Measurements from ENCODE around the gene SEMA4D. TPM values are rescaled to one million over a fixed set of nuclear protein-coding genes. Genes with fewer than 3 reads are reported as not detected.
"Not testable (repeated sequence)": the region's sequence is repeated elsewhere in the genome, so short reads cannot be mapped to it uniquely, and the experiment has no call there.

The SEMA4D gene
- total RNA-seq, 1 experiment from 2014 or later: 8.0 TPM

DNA sequence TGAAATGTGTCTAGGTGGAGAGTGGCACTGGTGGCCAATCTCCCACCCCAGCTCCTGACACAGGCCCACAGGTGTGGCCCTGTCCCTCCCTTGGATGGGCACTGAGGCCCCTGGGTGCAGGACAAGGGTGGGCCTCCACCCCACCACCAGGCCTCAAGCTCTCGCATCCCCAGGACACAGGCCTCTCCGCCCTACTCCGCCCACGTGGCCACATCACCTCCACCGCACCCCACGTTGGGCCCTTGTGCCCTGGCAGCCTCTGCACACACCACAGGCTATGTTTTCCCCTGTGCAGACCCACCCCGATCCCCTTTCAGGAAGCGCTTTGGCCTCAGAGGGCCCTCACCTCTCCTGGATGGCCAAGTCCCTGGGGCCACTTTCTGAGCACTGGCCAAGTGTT, 124.9 kb downstream of the SEMA4D start:
- ChIA-PET CTCF (no interaction called here), POLR2A (ENCODE audit: unreplicated experiment) (no interaction called here)
- Histone ChIP-seq H3K27me3 (ENCODE audit: low read length) (no peaks in the 10 kb centered on the region), H3K9me3 (ENCODE audit: low read length) (no peaks in the 10 kb centered on the region), H3F3A (ENCODE audit: low read length, unreplicated experiment) (no peaks in the 10 kb centered on the region), H3K27ac (ENCODE audit: low read length) (no peak overlapping the region), H3K9me2 (replicated peaks; ENCODE audit: low read length) (no peaks in the 10 kb centered on the region), H4K20me1 (ENCODE audit: low read length) (no peaks in the 10 kb centered on the region), H3K4me3 (ENCODE audit: low read length) (no peak overlapping the region), H3K79me2 (ENCODE audit: low read length) (no peaks in the 10 kb centered on the region), H3K36me3 (ENCODE audit: low read depth, low read length) (no peaks in the 10 kb centered on the region), H2AFZ (ENCODE audit: low read length) (no peak overlapping the region), H3K4me1 (ENCODE audit: insufficient read depth, low read length) (no peaks in the 10 kb centered on the region), H3K9ac (ENCODE audit: low read length) (no peak overlapping the region), H3K4me2 (ENCODE audit: low read length) (no peak overlapping the region)
- intact Hi-C loops (cut with micrococcal nuclease): no loop called here
- TF ChIP-seq EZH2 (IDR thresholded peaks at IDR 0.05; ENCODE audit: low read length, unreplicated experiment): no peak
- no peak for ATAC-seq
- DNase-seq: no peak
- no TSS peak for BruUV-seq (replicated peaks)

DNA sequence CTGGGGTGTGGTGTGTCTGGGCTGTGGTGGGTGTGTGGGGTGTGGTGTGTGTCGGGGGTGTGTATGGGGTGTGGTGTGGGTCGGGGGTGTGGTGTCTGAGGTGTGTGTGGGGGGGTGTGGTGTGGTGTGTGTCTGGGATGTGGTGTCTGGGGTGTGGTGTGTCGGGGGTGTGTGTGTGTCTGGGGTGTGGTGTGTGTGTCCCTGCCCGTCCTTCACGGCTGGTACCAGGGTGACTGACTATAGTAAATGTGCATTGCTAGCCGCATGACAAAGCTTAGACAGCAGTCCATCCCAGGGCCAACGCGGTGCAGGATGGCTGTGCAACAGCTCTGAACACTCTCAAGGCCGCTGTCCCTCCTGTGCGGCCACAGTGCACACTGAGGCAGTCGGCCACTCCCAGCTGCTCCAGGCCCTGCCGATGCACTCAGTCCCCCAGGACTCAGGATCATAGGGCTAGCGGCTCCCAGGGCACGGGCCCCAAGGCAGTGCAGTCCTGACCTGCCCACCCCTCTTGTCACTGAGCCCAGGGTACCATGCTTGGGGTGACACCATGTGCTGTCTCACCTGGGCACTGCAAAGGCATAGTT, 125.6 kb downstream of the SEMA4D start:
- no peak for ATAC-seq
- intact Hi-C loops (cut with micrococcal nuclease): no loop called here

DNA sequence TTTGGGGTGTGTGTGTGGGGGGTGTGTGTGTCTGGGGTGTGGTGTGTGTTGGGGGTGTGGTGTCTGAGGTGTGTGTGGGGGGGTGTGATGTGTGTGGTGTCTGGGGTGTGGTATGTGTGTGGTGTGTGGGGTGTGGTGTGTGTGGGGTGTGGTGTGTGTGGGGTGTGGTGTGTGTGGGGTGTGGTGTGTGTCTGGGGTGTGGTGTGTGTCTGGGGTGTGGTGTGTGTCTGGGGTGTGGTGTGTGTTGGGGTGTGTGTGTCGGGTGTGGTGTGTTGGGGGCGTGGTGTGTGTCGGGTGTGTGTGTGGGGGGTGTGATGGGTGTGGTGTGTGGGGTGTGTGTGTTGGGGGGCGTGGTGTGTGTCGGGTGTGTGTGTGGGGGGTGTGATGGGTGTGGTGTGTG, 126.1 kb downstream of the SEMA4D start:
- H3K9me2 ChIP-seq (replicated peaks; ENCODE audit: low read length); H3K9ac ChIP-seq (ENCODE audit: low read length); H3K79me2 ChIP-seq (ENCODE audit: low read length); H3K27ac ChIP-seq (ENCODE audit: low read length); DNase-seq; BruUV-seq (replicated peaks); ATAC-seq; H3K9me3 ChIP-seq (ENCODE audit: low read length); H3K4me1 ChIP-seq (ENCODE audit: insufficient read depth, low read length); H3K36me3 ChIP-seq (ENCODE audit: low read depth, low read length); H4K20me1 ChIP-seq (ENCODE audit: low read length); CTCF ChIA-PET; H3F3A ChIP-seq (ENCODE audit: low read length, unreplicated experiment); intact Hi-C loops (cut with micrococcal nuclease); H3K4me3 ChIP-seq (ENCODE audit: low read length); H3K4me2 ChIP-seq (ENCODE audit: low read length); POLR2A ChIA-PET (ENCODE audit: unreplicated experiment); H2AFZ ChIP-seq (ENCODE audit: low read length); H3K27me3 ChIP-seq (ENCODE audit: low read length): not testable (repeated sequence)

More for the DNA sequence above, 125.6 kb downstream of the SEMA4D start:
- Histone ChIP-seq H3K79me2 (ENCODE audit: low read length) (no peaks in the 10 kb centered on the region), H3F3A (ENCODE audit: low read length, unreplicated experiment) (no peaks in the 10 kb centered on the region), H2AFZ (ENCODE audit: low read length) (no peak overlapping the region), H3K4me3 (ENCODE audit: low read length) (no peak overlapping the region), H3K4me1 (ENCODE audit: insufficient read depth, low read length) (no peaks in the 10 kb centered on the region), H3K36me3 (ENCODE audit: low read depth, low read length) (no peaks in the 10 kb centered on the region), H4K20me1 (ENCODE audit: low read length) (no peaks in the 10 kb centered on the region), H3K4me2 (ENCODE audit: low read length) (no peak overlapping the region), H3K9me2 (replicated peaks; ENCODE audit: low read length) (no peaks in the 10 kb centered on the region), H3K9ac (ENCODE audit: low read length) (no peak overlapping the region), H3K9me3 (ENCODE audit: low read length) (no peaks in the 10 kb centered on the region), H3K27ac (ENCODE audit: low read length) (no peak overlapping the region), H3K27me3 (ENCODE audit: low read length) (no peaks in the 10 kb centered on the region)
- CTCF ChIA-PET: no interaction called here
- DNase-seq: peak; percentile 5
- TF ChIP-seq EZH2 (IDR thresholded peaks at IDR 0.05; ENCODE audit: low read length, unreplicated experiment) (no peak), EZH2phosphoT487 (IDR thresholded peaks at IDR 0.05; ENCODE audit: borderline replicate concordance, low read length) (no peak)
- TF ChIP-seq, protein P1, sequence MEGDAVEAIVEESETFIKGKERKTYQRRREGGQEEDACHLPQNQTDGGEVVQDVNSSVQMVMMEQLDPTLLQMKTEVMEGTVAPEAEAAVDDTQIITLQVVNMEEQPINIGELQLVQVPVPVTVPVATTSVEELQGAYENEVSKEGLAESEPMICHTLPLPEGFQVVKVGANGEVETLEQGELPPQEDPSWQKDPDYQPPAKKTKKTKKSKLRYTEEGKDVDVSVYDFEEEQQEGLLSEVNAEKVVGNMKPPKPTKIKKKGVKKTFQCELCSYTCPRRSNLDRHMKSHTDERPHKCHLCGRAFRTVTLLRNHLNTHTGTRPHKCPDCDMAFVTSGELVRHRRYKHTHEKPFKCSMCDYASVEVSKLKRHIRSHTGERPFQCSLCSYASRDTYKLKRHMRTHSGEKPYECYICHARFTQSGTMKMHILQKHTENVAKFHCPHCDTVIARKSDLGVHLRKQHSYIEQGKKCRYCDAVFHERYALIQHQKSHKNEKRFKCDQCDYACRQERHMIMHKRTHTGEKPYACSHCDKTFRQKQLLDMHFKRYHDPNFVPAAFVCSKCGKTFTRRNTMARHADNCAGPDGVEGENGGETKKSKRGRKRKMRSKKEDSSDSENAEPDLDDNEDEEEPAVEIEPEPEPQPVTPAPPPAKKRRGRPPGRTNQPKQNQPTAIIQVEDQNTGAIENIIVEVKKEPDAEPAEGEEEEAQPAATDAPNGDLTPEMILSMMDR (conservative IDR thresholded peaks at IDR 0.05; ENCODE audit: low read depth, low read length): no peak
- BruUV-seq (replicated peaks): no TSS peak
- POLR2A ChIA-PET (ENCODE audit: unreplicated experiment): no interaction called here

DNA sequence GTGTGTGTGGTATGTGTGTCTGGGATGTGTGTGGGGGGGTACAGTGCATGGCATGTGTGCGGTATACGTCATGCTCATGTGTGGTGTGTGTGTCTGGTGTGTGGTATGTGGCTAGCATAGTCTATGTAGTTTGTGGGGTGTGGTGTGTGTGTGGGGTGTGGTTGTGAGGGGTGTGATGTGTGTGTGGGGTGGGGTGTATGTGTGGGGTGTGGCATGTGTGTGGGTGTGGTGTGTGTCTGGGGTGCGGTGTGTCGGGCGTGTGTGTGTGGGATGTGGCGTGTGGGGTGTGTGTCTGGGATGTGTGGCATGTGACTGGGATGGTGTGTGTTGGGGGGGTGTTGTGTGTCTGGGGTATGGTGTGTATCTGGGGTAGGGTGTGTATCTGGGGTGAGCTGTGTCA, 127.3 kb downstream of the SEMA4D start:
- no peak overlapping the region for H3K27ac ChIP-seq (ENCODE audit: low read length)
- H3K9me3 ChIP-seq (ENCODE audit: low read length): no peaks in the 10 kb centered on the region
- H3K79me2 ChIP-seq (ENCODE audit: low read length): no peaks in the 10 kb centered on the region
- CTCF ChIA-PET: no interaction called here
- DNase-seq (no peak), ATAC-seq (no peak)
- no peaks in the 10 kb centered on the region for H3K27me3 ChIP-seq (ENCODE audit: low read length)
- H3K4me2 ChIP-seq (ENCODE audit: low read length): no peak overlapping the region
- H4K20me1 ChIP-seq (ENCODE audit: low read length): no peaks in the 10 kb centered on the region
- intact Hi-C loops (cut with micrococcal nuclease): no loop called here
- H3K4me3 ChIP-seq (ENCODE audit: low read length): no peak overlapping the region
- no peaks in the 10 kb centered on the region for H3K4me1 ChIP-seq (ENCODE audit: insufficient read depth, low read length)
- H2AFZ ChIP-seq (ENCODE audit: low read length): no peak overlapping the region
- H3F3A ChIP-seq (ENCODE audit: low read length, unreplicated experiment): no peaks in the 10 kb centered on the region
- BruUV-seq (replicated peaks): no TSS peak
- TF ChIP-seq, protein P1 (conservative IDR thresholded peaks at IDR 0.05; ENCODE audit: low read depth, low read length): no peak
- TF ChIP-seq EZH2phosphoT487 (IDR thresholded peaks at IDR 0.05; ENCODE audit: borderline replicate concordance, low read length) (no peak), EZH2 (IDR thresholded peaks at IDR 0.05; ENCODE audit: low read length, unreplicated experiment) (no peak)
- H3K36me3 ChIP-seq (ENCODE audit: low read depth, low read length): no peaks in the 10 kb centered on the region
- H3K9me2 ChIP-seq (replicated peaks; ENCODE audit: low read length): no peaks in the 10 kb centered on the region
- H3K9ac ChIP-seq (ENCODE audit: low read length): no peak overlapping the region
- POLR2A ChIA-PET (ENCODE audit: unreplicated experiment): no interaction called here
